Hepatocyte (in vitro differentiated cells): ENCODE results near the gene SRXN1. TPM values are rescaled to one million over a fixed set of nuclear protein-coding genes. Genes with fewer than 3 reads are reported as not detected.

ENCODE experiments used
- DNase-seq: peaks from one replicate; pipeline ENCODE4 v3.0.0-alpha.2; 2016; ENCODE audit warnings: low spot score
- H2AFZ ChIP-seq: fragments of 200-600 bp; sonication (generic); 2 replicates; pipeline ENCODE4 v1.6.0; 2016; ENCODE audit warnings: antibody characterized with exemption, mild to moderate bottlenecking
- H3K27ac ChIP-seq: fragments of 200-600 bp; sonication (generic); 2 replicates; pipeline ENCODE4 v1.5.1; 2016; ENCODE audit warnings: mild to moderate bottlenecking
- H3K27me3 ChIP-seq: fragments of 200-600 bp; sonication (generic); 2 replicates; pipeline ENCODE4 v1.6.1; 2016
- H3K36me3 ChIP-seq: fragments of 200-600 bp; sonication (generic); replicated peaks from 2 replicates; pipeline ENCODE4 v1.5.1; 2016; ENCODE audit warnings: low read depth; ENCODE audit not compliant: insufficient read depth
- H3K4me1 ChIP-seq: fragments of 200-600 bp; sonication (generic); 2 replicates; pipeline ENCODE4 v1.5.1; 2016; ENCODE audit warnings: mild to moderate bottlenecking, moderate library complexity; ENCODE audit not compliant: insufficient read depth
- H3K4me2 ChIP-seq: fragments of 200-600 bp; sonication (generic); 2 replicates; pipeline ENCODE4 v1.6.0; 2016
- H3K4me3 ChIP-seq: fragments of 200-600 bp; sonication (generic); 2 replicates; pipeline ENCODE4 v1.5.1; 2016; ENCODE audit warnings: mild to moderate bottlenecking
- H3K79me2 ChIP-seq: fragments of 200-600 bp; sonication (generic); 2 replicates; pipeline ENCODE4 v1.6.0; 2017; ENCODE audit warnings: mild to moderate bottlenecking
- H3K9me2 ChIP-seq: fragments of 200-600 bp; sonication (generic); replicated peaks from 2 replicates; pipeline ENCODE4 v1.6.0; 2017; ENCODE audit warnings: mild to moderate bottlenecking; ENCODE audit not compliant: insufficient read depth
- H3K9me3 ChIP-seq: fragments of 200-600 bp; sonication (generic); 2 replicates; pipeline ENCODE4 v1.5.1; 2016; ENCODE audit warnings: low read depth, mild to moderate bottlenecking
- H4K20me1 ChIP-seq: fragments of 200-600 bp; sonication (generic); 2 replicates; pipeline ENCODE4 v1.6.0; 2016; ENCODE audit warnings: mild to moderate bottlenecking; ENCODE audit not compliant: insufficient read depth, poor library complexity, severe bottlenecking
- EZH2 ChIP-seq: fragments of 200-600 bp; sonication (generic); IDR thresholded peaks from 2 replicates; pipeline ENCODE4 v1.6.1; 2016; ENCODE audit warnings: antibody characterized with exemption, mild to moderate bottlenecking, borderline replicate concordance
- EZH2phosphoT487 ChIP-seq: fragments of 200-600 bp; sonication (generic); IDR thresholded peaks from one replicate; pipeline ENCODE4 v1.6.1; 2018; ENCODE audit warnings: antibody characterized with exemption, mild to moderate bottlenecking, low read depth, moderate library complexity; ENCODE audit not compliant: unreplicated experiment, severe bottlenecking
- WGBS: methylation state at CpG from one replicate; pipeline ENCODE4 v1.1.6; 2016; ENCODE audit warnings: low lambda C conversion rate; ENCODE audit errors: missing lambda C conversion rate; 5-methylcytosine and 5-hydroxymethylcytosine counted together
- polyA plus RNA-seq: library from polyadenylated mRNA; unstranded; fragments of >200 nt; fragmentation: Nextera tagmentation; extraction: Ambion mirVana; gene quantifications from 2 replicates; pipeline ENCODE4 v1.2.1, GENCODE V29; 2016
- total RNA-seq: library from RNA; depleted of rRNA; stranded (reverse); fragments of >200 nt; gene quantifications from 2 replicates; pipeline ENCODE4 v1.2.3, GENCODE V29; 2014
- TF ChIP-seq, protein P1 (sequence below): fragments of 200-600 bp; sonication (generic); IDR thresholded peaks from 2 replicates; pipeline ENCODE4 v1.5.1; 2016; ENCODE audit warnings: antibody characterized with exemption, mild to moderate bottlenecking; ENCODE audit not compliant: poor library complexity

SRXN1 gene
- total and polyA plus RNA-seq, 2 experiments from 2014 or later = 39.6 to 42.2 TPM

DNA sequence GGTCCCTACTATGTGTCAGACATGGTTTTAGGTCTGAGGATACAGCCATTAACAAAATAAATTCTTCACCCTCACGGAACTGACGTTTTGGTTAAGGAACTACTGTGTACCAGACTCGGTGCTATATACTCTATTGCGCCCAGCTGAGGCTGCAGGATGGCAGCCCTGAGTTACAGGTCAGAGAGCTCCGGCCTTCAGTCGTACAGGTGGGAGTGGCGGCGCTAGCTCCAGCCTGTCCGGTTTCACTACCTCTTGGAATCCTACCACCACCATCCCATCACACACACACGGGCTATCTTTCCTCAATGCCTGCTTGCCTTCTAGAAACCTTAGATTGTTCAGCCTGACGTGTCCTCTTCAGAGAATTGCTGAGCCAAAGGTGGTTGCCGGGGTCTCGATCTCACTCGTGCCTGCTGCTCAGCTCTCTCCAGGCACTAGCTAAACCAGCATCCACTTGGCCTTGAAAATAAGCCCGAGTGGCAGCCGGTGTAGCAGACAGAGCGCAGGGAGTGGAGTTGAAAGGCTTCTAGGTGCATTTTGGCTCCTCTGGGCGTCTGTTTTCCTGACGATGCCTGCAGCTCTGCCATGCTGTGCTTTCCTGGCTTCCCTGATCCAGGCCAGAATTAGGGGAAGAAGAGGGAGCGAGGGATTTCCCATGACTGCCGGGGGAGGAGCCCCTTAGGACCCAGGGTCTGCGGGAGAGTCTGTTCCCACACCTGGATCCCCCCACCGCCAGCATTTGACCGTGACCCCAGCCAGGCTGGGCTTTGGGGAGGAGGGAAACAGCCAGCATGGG is 41.8 kb downstream of the SRXN1 start:
- Histone ChIP-seq H3K9me3 (no peaks in the 10 kb centered on the region), H3K36me3 (no peaks in the 10 kb centered on the region), H3K79me2 (no peaks in the 10 kb centered on the region), H3K9me2 (no peaks in the 10 kb centered on the region), H3K27me3 (peaks cover 70% of the 10 kb centered on the region), H3K27ac (no peak overlapping the region), H3K4me3 (no peak overlapping the region), H3K4me1 (no peaks in the 10 kb centered on the region), H4K20me1 (no peaks in the 10 kb centered on the region), H3K4me2 (peak overlapping the region; percentile 54), H2AFZ (no peak overlapping the region)
- TF ChIP-seq, protein P1, sequence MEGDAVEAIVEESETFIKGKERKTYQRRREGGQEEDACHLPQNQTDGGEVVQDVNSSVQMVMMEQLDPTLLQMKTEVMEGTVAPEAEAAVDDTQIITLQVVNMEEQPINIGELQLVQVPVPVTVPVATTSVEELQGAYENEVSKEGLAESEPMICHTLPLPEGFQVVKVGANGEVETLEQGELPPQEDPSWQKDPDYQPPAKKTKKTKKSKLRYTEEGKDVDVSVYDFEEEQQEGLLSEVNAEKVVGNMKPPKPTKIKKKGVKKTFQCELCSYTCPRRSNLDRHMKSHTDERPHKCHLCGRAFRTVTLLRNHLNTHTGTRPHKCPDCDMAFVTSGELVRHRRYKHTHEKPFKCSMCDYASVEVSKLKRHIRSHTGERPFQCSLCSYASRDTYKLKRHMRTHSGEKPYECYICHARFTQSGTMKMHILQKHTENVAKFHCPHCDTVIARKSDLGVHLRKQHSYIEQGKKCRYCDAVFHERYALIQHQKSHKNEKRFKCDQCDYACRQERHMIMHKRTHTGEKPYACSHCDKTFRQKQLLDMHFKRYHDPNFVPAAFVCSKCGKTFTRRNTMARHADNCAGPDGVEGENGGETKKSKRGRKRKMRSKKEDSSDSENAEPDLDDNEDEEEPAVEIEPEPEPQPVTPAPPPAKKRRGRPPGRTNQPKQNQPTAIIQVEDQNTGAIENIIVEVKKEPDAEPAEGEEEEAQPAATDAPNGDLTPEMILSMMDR = no peak
- no peak for TF ChIP-seq EZH2
- no peak for TF ChIP-seq EZH2phosphoT487
- DNase-seq = no peak
- 57% methylated on average over 24 of the region's 24 CpGs for WGBS

GRCh38 chr20:610130-611046 is 42.6 kb downstream of the SRXN1 start, which contains the start of gene TCF15:
TCF15 (minus strand) TSS chr20:610309; CDS start chr20:610237, 72 bp downstream.
- H2AFZ ChIP-seq = no peak within 1 kb of the TSS
- WGBS = 38% methylated on average over 20 of the region's 84 CpGs
- peak; percentile 23 for DNase-seq

GRCh38 chr20:609371-609964 is 43.5 kb downstream of the SRXN1 start:
- Histone ChIP-seq H3K4me2 (peak overlapping the region; percentile 66), H4K20me1 (no peaks in the 10 kb centered on the region), H3K4me3 (no peak overlapping the region), H3K4me1 (no peaks in the 10 kb centered on the region), H3K9me3 (no peaks in the 10 kb centered on the region), H3K27ac (no peak overlapping the region), H3K36me3 (no peaks in the 10 kb centered on the region), H3K79me2 (no peaks in the 10 kb centered on the region), H3K9me2 (no peaks in the 10 kb centered on the region), H3K27me3 (peaks cover 69% of the 10 kb centered on the region), H2AFZ (no peak overlapping the region)
- WGBS = 12% methylated on average over 34 of the region's 54 CpGs
- no peak for DNase-seq
- TF ChIP-seq EZH2 (peak; percentile 92), EZH2phosphoT487 (peak; percentile 84)
- TF ChIP-seq, protein P1 = no peak

More at GRCh38 chr20:610130-611046, 42.6 kb downstream of the SRXN1 start, which contains the start of gene TCF15:
- no peaks in the 10 kb centered on the region for H3K36me3 ChIP-seq
- no peaks in the 10 kb centered on the region for H4K20me1 ChIP-seq
- no peaks in the 10 kb centered on the region for H3K4me1 ChIP-seq
- no peaks in the 10 kb centered on the region for H3K9me2 ChIP-seq
- no peak within 1 kb of the TSS for H3K27ac ChIP-seq
- H3K79me2 ChIP-seq = no peaks in the 10 kb centered on the region
- H3K4me2 ChIP-seq = peak within 1 kb of the TSS; percentile 67
- TF ChIP-seq EZH2phosphoT487 (peak; percentile 75), EZH2 (no peak)
- TF ChIP-seq, protein P1 = no peak
- peaks cover 70% of the 10 kb centered on the region for H3K27me3 ChIP-seq
- no peaks in the 10 kb centered on the region for H3K9me3 ChIP-seq
- H3K4me3 ChIP-seq = no peak within 1 kb of the TSS
